Testis (tissue), 3 donors: ENCODE measurements around the gene NSMCE3. TPM values are rescaled to one million over a fixed set of nuclear protein-coding genes. Genes with fewer than 3 reads are reported as not detected.

Source experiments
- DNase-seq: peaks from one replicate; pipeline ENCODE4 v3.0.0-alpha.2; 2019
- H3K27ac ChIP-seq, 2 donors: fragments of 200-600 bp; sonication (generic); one replicate each; pipeline ENCODE4 v1.5.1; 2019
- H3K27me3 ChIP-seq: fragments of 200-600 bp; sonication (generic); one replicate; pipeline ENCODE4 v1.5.1; 2019
- H3K36me3 ChIP-seq: fragments of 200-600 bp; sonication (generic); one replicate; pipeline ENCODE4 v1.5.1; 2017; ENCODE audit warnings: low read depth; ENCODE audit errors: missing control alignments
- H3K4me1 ChIP-seq: fragments of 200-600 bp; sonication (generic); one replicate; pipeline ENCODE4 v1.5.1; 2019
- H3K4me3 ChIP-seq, 2 donors: fragments of 200-600 bp; sonication (generic); one replicate each; pipeline ENCODE4 v1.5.1; 2017 to 2019
- H3K9me3 ChIP-seq: fragments of 200-600 bp; sonication (generic); one replicate; pipeline ENCODE4 v1.5.1; 2017
- CTCF ChIP-seq, 3 experiments: fragments of 450-650 bp in 2 of 3; fragments of 200-600 bp in 1 of 3; sonication (generic) in 1 of 3; IDR thresholded peaks; one replicate each; pipeline ENCODE4 v1.5.1; 2016 to 2019; ENCODE audit warnings: antibody characterized with exemption in 3 of 3, mild to moderate bottlenecking in 2 of 3, moderate library complexity in 1 of 3
- POLR2A ChIP-seq: fragments of 450-650 bp; IDR thresholded peaks from one replicate; pipeline ENCODE4 v1.6.1; 2017; ENCODE audit warnings: antibody characterized with exemption, mild to moderate bottlenecking, moderate library complexity
- WGBS, 2 donors: methylation state at CpG; one replicate each; pipeline ENCODE4 v1.1.5; 2018; 5-methylcytosine and 5-hydroxymethylcytosine counted together
- intact Hi-C: fragments of 100-400 bp; cut with DNase I; formaldehyde crosslinking; loops from one replicate; pipeline ENCODE4 v1.15.1; 2023; ENCODE audit warnings: low total_unique reads
- polyA plus RNA-seq: library from polyadenylated mRNA; stranded (reverse); fragments of 350-450 nt; fragmentation: Illumina TruSeq; extraction: RNeasy Lipid Tissue Mini Kit (QIAGEN cat#74804); gene quantifications from one replicate; pipeline ENCODE4 v1.2.3, GENCODE V29; 2014; ENCODE audit warnings: low read depth, low replicate concordance; ENCODE audit not compliant: insufficient read depth
- total RNA-seq, 2 donors: library from RNA; depleted of rRNA; stranded (reverse); fragments of >200 nt; gene quantifications; one replicate each; pipeline ENCODE4 v1.2.3, GENCODE V29; 2016

Gene NSMCE3
- total and polyA plus RNA-seq, 3 donors from 2014 or later = 17.8 to 24.8 (median 18.9) TPM

GRCh38 chr15:29309139-29309538 is 39.5 kb upstream of the NSMCE3 start:
- no peak for DNase-seq
- Histone ChIP-seq H3K4me1 (no peaks in the 10 kb centered on the region), H3K36me3 (no peaks in the 10 kb centered on the region), H3K9me3 (no peaks in the 10 kb centered on the region), H3K27ac (no peak overlapping the region), H3K27me3 (no peaks in the 10 kb centered on the region), H3K4me3 (no peak overlapping the region)
- TF ChIP-seq CTCF (IDR thresholded peaks at IDR 0.05) = no peak
- TF ChIP-seq POLR2A = no peak
- WGBS, 2 donors = 75 to 98% methylated on average over 5 of the region's 5 CpGs
- intact Hi-C loops = no loop called here

- H3K27me3 ChIP-seq = no peaks in the 10 kb centered on the region
- H3K4me3 ChIP-seq = no peak overlapping the region
- no peaks in the 10 kb centered on the region for H3K9me3 ChIP-seq
- H3K36me3 ChIP-seq = no peaks in the 10 kb centered on the region
- no peak for DNase-seq
- H3K4me1 ChIP-seq = no peaks in the 10 kb centered on the region
- intact Hi-C loops = no loop called here
- WGBS, 2 donors = 89% methylated on average over 7 of the region's 7 CpGs
- TF ChIP-seq POLR2A = no peak
- TF ChIP-seq CTCF (IDR thresholded peaks at IDR 0.05) = no peak
- H3K27ac ChIP-seq = no peak overlapping the region
Measured at GRCh38 chr15:29308299-29308698, 38.7 kb upstream of the NSMCE3 start.

- H3K4me1 ChIP-seq = no peaks in the 10 kb centered on the region
- no peaks in the 10 kb centered on the region for H3K9me3 ChIP-seq
- no peak for DNase-seq
- TF ChIP-seq POLR2A (no peak), CTCF (IDR thresholded peaks at IDR 0.05) (no peak)
- no peaks in the 10 kb centered on the region for H3K27me3 ChIP-seq
- no peak overlapping the region for H3K27ac ChIP-seq
- intact Hi-C loops = no loop called here
- WGBS, 2 donors = 85 to 89% methylated on average over 3 of the region's 3 CpGs
- no peaks in the 10 kb centered on the region for H3K36me3 ChIP-seq
- H3K4me3 ChIP-seq = no peak overlapping the region
Measured at GRCh38 chr15:29305556-29305955, 35.9 kb upstream of the NSMCE3 start.

GRCh38 chr15:29302871-29303270 is 33.2 kb upstream of the NSMCE3 start:
- H3K4me1 ChIP-seq = no peaks in the 10 kb centered on the region
- no peak overlapping the region for H3K27ac ChIP-seq
- H3K27me3 ChIP-seq = no peaks in the 10 kb centered on the region
- H3K36me3 ChIP-seq = no peaks in the 10 kb centered on the region
- DNase-seq = no peak
- 83 to 90% methylated on average over 7 of the region's 7 CpGs for WGBS, 2 donors
- no peaks in the 10 kb centered on the region for H3K9me3 ChIP-seq
- TF ChIP-seq CTCF (IDR thresholded peaks at IDR 0.05) = no peak
- no peak for TF ChIP-seq POLR2A
- intact Hi-C loops = no loop called here
- H3K4me3 ChIP-seq = no peak overlapping the region

- no peak overlapping the region for H3K4me3 ChIP-seq
- DNase-seq = no peak
- no peaks in the 10 kb centered on the region for H3K4me1 ChIP-seq
- no peaks in the 10 kb centered on the region for H3K36me3 ChIP-seq
- intact Hi-C loops = no loop called here
- no peaks in the 10 kb centered on the region for H3K9me3 ChIP-seq
- H3K27me3 ChIP-seq = no peaks in the 10 kb centered on the region
- no peak overlapping the region for H3K27ac ChIP-seq
- TF ChIP-seq CTCF (IDR thresholded peaks at IDR 0.05) = no peak
- TF ChIP-seq POLR2A = no peak
Measured at GRCh38 chr15:29299784-29300183, 30.2 kb upstream of the NSMCE3 start.
